ENCODE measurements around the gene OTOG. TPM values are rescaled to one million over a fixed set of nuclear protein-coding genes. Genes with fewer than 3 reads are reported as not detected.

The OTOG gene
- total RNA-seq, 2 experiments from 2014 or later = not detected

DNA sequence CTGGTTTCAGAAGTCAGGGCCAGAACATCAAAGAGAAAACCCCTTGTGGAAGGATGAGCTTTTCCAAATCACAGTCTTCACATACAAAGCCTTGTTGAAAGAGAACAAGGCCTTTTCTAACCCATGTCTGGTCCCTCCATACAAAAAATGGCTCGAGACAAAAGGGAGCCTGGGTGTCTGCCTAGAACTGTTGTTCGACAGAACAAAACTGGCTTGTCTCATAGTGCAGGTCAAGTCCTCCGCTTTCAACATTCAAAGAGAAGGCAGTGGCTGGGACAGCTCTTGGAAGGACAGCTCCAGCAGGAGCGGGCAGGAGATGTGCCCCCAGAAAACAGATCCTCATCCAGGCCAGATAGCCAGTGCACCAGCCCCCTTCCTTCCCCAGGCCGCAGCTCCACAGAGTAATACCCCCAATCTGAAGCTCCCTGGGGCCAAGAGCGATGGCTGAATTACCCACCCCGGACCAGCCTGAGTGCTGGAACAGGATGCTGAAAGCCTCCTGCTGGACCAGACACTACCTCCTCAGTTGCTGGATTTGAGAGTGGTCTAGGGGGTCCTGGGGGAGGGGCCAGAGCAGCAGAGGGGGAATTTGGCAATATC, 30.4 kb upstream of the OTOG start:
- POLR2A ChIA-PET = no interaction called here

GRCh38 chr11:17517186-17517585, 29.9 kb upstream of the OTOG start:
- DNase-seq (no peak), ATAC-seq (no peak)
- TF ChIP-seq CTCF (IDR thresholded peaks at IDR 0.05) = no peak
- H3K4me3 Mint-ChIP-seq = no peak overlapping the region
- ChIA-PET CTCF (interaction anchor here (0.6 to 5.4 kb wide), 4 partner anchors 9 to 294 kb away, joined by 3 to 47 read pairs (median 7); no protein-coding TSS in a partner anchor), POLR2A (interaction anchor here (0.6 kb wide), 1 partner anchor 18 kb away, joined by 3 read pairs; no protein-coding TSS in a partner anchor)
- H3K9me3 Mint-ChIP-seq = no peaks in the 10 kb centered on the region
- no peaks in the 10 kb centered on the region for H3K27me3 Mint-ChIP-seq
- no peaks in the 10 kb centered on the region for H3K36me3 Mint-ChIP-seq (ENCODE audit: low read depth)
- intact Hi-C loops (cut with micrococcal nuclease) = no loop called here
- H3K27ac Mint-ChIP-seq = no peak overlapping the region
- no peaks in the 10 kb centered on the region for H3K4me1 Mint-ChIP-seq (ENCODE audit: low read depth)

More for the DNA sequence above, 30.4 kb upstream of the OTOG start:
- CTCF ChIA-PET = interaction anchor here (0.6 to 5.4 kb wide), 7 partner anchors 9 to 293 kb away, joined by 3 to 47 read pairs (median 4); no protein-coding TSS in a partner anchor
- no peak overlapping the region for H3K27ac Mint-ChIP-seq
- H3K4me3 Mint-ChIP-seq = no peak overlapping the region
- TF ChIP-seq CTCF (IDR thresholded peaks at IDR 0.05) = no peak
- ATAC-seq (no peak), DNase-seq (no peak)
- no peaks in the 10 kb centered on the region for H3K36me3 Mint-ChIP-seq (ENCODE audit: low read depth)
- H3K27me3 Mint-ChIP-seq = no peaks in the 10 kb centered on the region
- no peaks in the 10 kb centered on the region for H3K4me1 Mint-ChIP-seq (ENCODE audit: low read depth)
- no peaks in the 10 kb centered on the region for H3K9me3 Mint-ChIP-seq
- intact Hi-C loops (cut with micrococcal nuclease) = no loop called here

GRCh38 chr11:17518366-17518765, 28.7 kb upstream of the OTOG start:
- POLR2A ChIA-PET = interaction anchor here (0.6 kb wide), 1 partner anchor 64 kb away, joined by 3 read pairs; no protein-coding TSS in a partner anchor
- no peak for TF ChIP-seq CTCF (IDR thresholded peaks at IDR 0.05)

GRCh38 chr11:17519061-17519885, 27.8 kb upstream of the OTOG start:
- intact Hi-C loops (cut with micrococcal nuclease) = no loop called here
- POLR2A ChIA-PET = interaction anchor here (0.6 kb wide), 2 partner anchors 63 to 783 kb away, joined by 3 read pairs; no protein-coding TSS in a partner anchor
- DNase-seq = no peak
- ATAC-seq = no peak
- Mint-ChIP-seq H3K27ac (no peak overlapping the region), H3K9me3 (no peaks in the 10 kb centered on the region), H3K36me3 (ENCODE audit: low read depth) (no peaks in the 10 kb centered on the region), H3K4me1 (ENCODE audit: low read depth) (no peaks in the 10 kb centered on the region), H3K27me3 (no peaks in the 10 kb centered on the region), H3K4me3 (no peak overlapping the region)
- no peak for TF ChIP-seq CTCF (IDR thresholded peaks at IDR 0.05)
- CTCF ChIA-PET = interaction anchor here (0.8 to 5.4 kb wide), 5 partner anchors 9 to 136 kb away, joined by 3 to 47 read pairs (median 6); partner anchors contain the start of gene KCNJ11

More at GRCh38 chr11:17518366-17518765, 28.7 kb upstream of the OTOG start:
- intact Hi-C loops (cut with micrococcal nuclease) = no loop called here
- no peak for DNase-seq
- H3K27me3 Mint-ChIP-seq = no peaks in the 10 kb centered on the region
- no peaks in the 10 kb centered on the region for H3K4me1 Mint-ChIP-seq (ENCODE audit: low read depth)
- CTCF ChIA-PET = interaction anchor here (1.1 to 5.4 kb wide), 3 partner anchors 10 to 135 kb away, joined by 3 to 47 read pairs (median 15); partner anchors contain the start of gene KCNJ11
- H3K36me3 Mint-ChIP-seq (ENCODE audit: low read depth) = no peaks in the 10 kb centered on the region
- H3K9me3 Mint-ChIP-seq = no peaks in the 10 kb centered on the region
- no peak overlapping the region for H3K4me3 Mint-ChIP-seq
- H3K27ac Mint-ChIP-seq = no peak overlapping the region
- no peak for ATAC-seq
